MM.1S (cell line): ENCODE data around the gene CTNNA3.

ENCODE experiments used
- DNase-seq: peaks from one replicate; pipeline ENCODE4 v3.0.0-alpha.2; 2015
- H2AFZ ChIP-seq: fragments of 300-600 bp; sonication (generic); 2 replicates; pipeline ENCODE4 v1.6.0; 2016; ENCODE audit warnings: antibody characterized with exemption, low read length
- H3F3A ChIP-seq: fragments of 300-600 bp; sonication (generic); 2 replicates; pipeline ENCODE4 v1.6.1; 2016; ENCODE audit warnings: mild to moderate bottlenecking, antibody characterized with exemption, low read length, moderate library complexity, mixed read lengths; ENCODE audit not compliant: insufficient read depth
- H3K27ac ChIP-seq: fragments of 300-600 bp; sonication (generic); 2 replicates; pipeline ENCODE4 v1.5.1; 2016; ENCODE audit warnings: mild to moderate bottlenecking, low read length
- H3K27me3 ChIP-seq: fragments of 300-600 bp; sonication (generic); replicated peaks from 2 replicates; pipeline ENCODE4 v1.6.0; 2016; ENCODE audit warnings: low read length; ENCODE audit not compliant: insufficient read depth
- H3K36me3 ChIP-seq: fragments of 300-600 bp; sonication (generic); replicated peaks from 2 replicates; pipeline ENCODE4 v1.6.1; 2016; ENCODE audit warnings: mild to moderate bottlenecking, low read length, mixed read lengths; ENCODE audit not compliant: insufficient read depth
- H3K4me1 ChIP-seq: fragments of 300-600 bp; sonication (generic); 2 replicates; pipeline ENCODE4 v1.6.1; 2016; ENCODE audit warnings: low read length, mixed read lengths
- H3K4me2 ChIP-seq: fragments of 300-600 bp; sonication (generic); 2 replicates; pipeline ENCODE4 v1.6.0; 2016; ENCODE audit warnings: low read depth, low read length
- H3K4me3 ChIP-seq: fragments of 300-600 bp; sonication (generic); 2 replicates; pipeline ENCODE4 v1.5.1; 2016; ENCODE audit warnings: low read length, mixed read lengths
- H3K79me2 ChIP-seq: fragments of 300-600 bp; sonication (generic); 2 replicates; pipeline ENCODE4 v1.6.1; 2016; ENCODE audit warnings: mixed run types, low read length, mixed read lengths
- H3K9ac ChIP-seq: fragments of 300-600 bp; sonication (generic); 2 replicates; pipeline ENCODE4 v1.6.1; 2016; ENCODE audit warnings: low read length, mixed read lengths
- H3K9me2 ChIP-seq: fragments of 300-600 bp; sonication (generic); replicated peaks from 2 replicates; pipeline ENCODE4 v1.6.1; 2016; ENCODE audit warnings: mild to moderate bottlenecking, low read length, mixed read lengths; ENCODE audit not compliant: insufficient read depth
- H3K9me3 ChIP-seq: fragments of 300-600 bp; sonication (generic); replicated peaks from 2 replicates; pipeline ENCODE4 v1.6.1; 2016; ENCODE audit warnings: mild to moderate bottlenecking, low read length, mixed read lengths; ENCODE audit not compliant: insufficient read depth
- H4K20me1 ChIP-seq: fragments of 300-600 bp; sonication (generic); 2 replicates; pipeline ENCODE4 v1.6.1; 2016; ENCODE audit warnings: mild to moderate bottlenecking, low read length, moderate library complexity, mixed read lengths; ENCODE audit not compliant: insufficient read depth
- CTCF ChIP-seq: fragments of 300-600 bp; sonication (generic); IDR thresholded peaks from 2 replicates; pipeline ENCODE4 v1.5.1; 2016; ENCODE audit warnings: antibody characterized with exemption, low read length, mixed read lengths
- EZH2 ChIP-seq: fragments of 300-600 bp; sonication (generic); optimal IDR thresholded peaks from 2 replicates; pipeline ENCODE3; 2017; ENCODE audit warnings: low read depth, mild to moderate bottlenecking, antibody characterized with exemption, low read length, mixed read lengths
- EZH2phosphoT487 ChIP-seq: fragments of 300-600 bp; sonication (generic); IDR thresholded peaks from 2 replicates; pipeline ENCODE4 v1.6.1; 2018; ENCODE audit warnings: antibody characterized with exemption, low read length

Gene CTNNA3

GRCh38 chr10:66538371-66538770, 1157.6 kb downstream of the CTNNA3 start:
- no peaks in the 10 kb centered on the region for H3F3A ChIP-seq
- no peak for DNase-seq
- H3K36me3 ChIP-seq: no peaks in the 10 kb centered on the region
- no peaks in the 10 kb centered on the region for H3K27me3 ChIP-seq
- H3K4me2 ChIP-seq: no peak overlapping the region
- TF ChIP-seq EZH2phosphoT487 (no peak), EZH2 (no peak), CTCF (no peak)
- H2AFZ ChIP-seq: no peak overlapping the region
- no peak overlapping the region for H3K4me3 ChIP-seq
- H3K27ac ChIP-seq: no peak overlapping the region
- no peaks in the 10 kb centered on the region for H3K79me2 ChIP-seq
- no peak overlapping the region for H3K9ac ChIP-seq
- no peaks in the 10 kb centered on the region for H4K20me1 ChIP-seq
- H3K9me2 ChIP-seq: no peaks in the 10 kb centered on the region
- no peaks in the 10 kb centered on the region for H3K4me1 ChIP-seq
- H3K9me3 ChIP-seq: no peaks in the 10 kb centered on the region

GRCh38 chr10:66537186-66537585, 1158.8 kb downstream of the CTNNA3 start:
- H3K9me3 ChIP-seq: no peaks in the 10 kb centered on the region
- H2AFZ ChIP-seq: no peak overlapping the region
- H3K4me1 ChIP-seq: no peaks in the 10 kb centered on the region
- TF ChIP-seq EZH2 (no peak), CTCF (no peak), EZH2phosphoT487 (no peak)
- H3K27ac ChIP-seq: no peak overlapping the region
- no peaks in the 10 kb centered on the region for H4K20me1 ChIP-seq
- H3K36me3 ChIP-seq: no peaks in the 10 kb centered on the region
- H3K4me3 ChIP-seq: no peak overlapping the region
- no peaks in the 10 kb centered on the region for H3F3A ChIP-seq
- no peaks in the 10 kb centered on the region for H3K79me2 ChIP-seq
- no peaks in the 10 kb centered on the region for H3K27me3 ChIP-seq
- no peaks in the 10 kb centered on the region for H3K9me2 ChIP-seq
- no peak overlapping the region for H3K4me2 ChIP-seq
- DNase-seq: no peak
- no peak overlapping the region for H3K9ac ChIP-seq

- H3K36me3 ChIP-seq: no peaks in the 10 kb centered on the region
- H4K20me1 ChIP-seq: no peaks in the 10 kb centered on the region
- H3K4me1 ChIP-seq: no peaks in the 10 kb centered on the region
- no peaks in the 10 kb centered on the region for H3K79me2 ChIP-seq
- H3K27me3 ChIP-seq: no peaks in the 10 kb centered on the region
- H3K4me2 ChIP-seq: no peak overlapping the region
- H3K9me2 ChIP-seq: no peaks in the 10 kb centered on the region
- H3K27ac ChIP-seq: no peak overlapping the region
- TF ChIP-seq EZH2phosphoT487: no peak
- no peak for TF ChIP-seq CTCF
- no peak for TF ChIP-seq EZH2
- no peaks in the 10 kb centered on the region for H3K9me3 ChIP-seq
- no peak overlapping the region for H3K4me3 ChIP-seq
- H3K9ac ChIP-seq: no peak overlapping the region
- no peak overlapping the region for H2AFZ ChIP-seq
- DNase-seq: no peak
- H3F3A ChIP-seq: no peaks in the 10 kb centered on the region
Measured at GRCh38 chr10:66535439-66535838, 1160.6 kb downstream of the CTNNA3 start.

- Histone ChIP-seq H3K9me3 (no peaks in the 10 kb centered on the region), H3K4me1 (no peaks in the 10 kb centered on the region), H3K9ac (no peak overlapping the region), H3K4me2 (no peak overlapping the region), H4K20me1 (no peaks in the 10 kb centered on the region), H3K4me3 (no peak overlapping the region), H2AFZ (no peak overlapping the region), H3K79me2 (no peaks in the 10 kb centered on the region), H3K27ac (no peak overlapping the region), H3F3A (no peaks in the 10 kb centered on the region), H3K27me3 (no peaks in the 10 kb centered on the region), H3K9me2 (no peaks in the 10 kb centered on the region), H3K36me3 (no peaks in the 10 kb centered on the region)
- TF ChIP-seq CTCF: no peak
- no peak for TF ChIP-seq EZH2
- no peak for TF ChIP-seq EZH2phosphoT487
- DNase-seq: no peak
Measured at GRCh38 chr10:66534866-66535265, 1161.1 kb downstream of the CTNNA3 start.
